IMR-90 (cell line): ENCODE measurements around the gene SOS1. TPM values are rescaled to one million over a fixed set of nuclear protein-coding genes. Genes with fewer than 3 reads are reported as not detected.

Experiments used
- ATAC-seq: fragments of 200-7000 bp; cut with Tn5 transposase; 2 replicates; pipeline ENCODE4 v1.9.1; 2020; ENCODE audit warnings: low read depth, mild to moderate bottlenecking, moderate library complexity
- BruUV-seq: library from RNA; stranded (reverse); fragments of 400-500 nt; replicated peaks from 2 replicates; lab custom pipeline; 2021; lab: Mats Ljungman, UMichigan
- CTCF ChIA-PET: fragments of 300-600 bp; formaldehyde crosslinking; extraction: SDS; loops from one replicate; lab custom pipeline; 2021; ENCODE audit warnings: antibody characterized with exemption; lab: Yijun Ruan, JAX
- POLR2A ChIA-PET: fragments of 300-600 bp; sonication (Branson Sonifier 250); formaldehyde crosslinking; loops from one replicate; lab custom pipeline; 2022; ENCODE audit warnings: antibody characterized with exemption; ENCODE audit not compliant: unreplicated experiment; lab: Charles Lee
- DNase-seq: peaks from one replicate; pipeline ENCODE4 v3.0.0; 2013
- H2AFZ ChIP-seq: replicated peaks from 2 replicates; pipeline ENCODE3; 2013; ENCODE audit warnings: low read length, mild to moderate bottlenecking; ENCODE audit not compliant: poor library complexity
- H2AK5ac ChIP-seq: 2 replicates; pipeline ENCODE4 v1.6.1; 2013; ENCODE audit warnings: low read depth, low read length, inconsistent platforms
- H2AK9ac ChIP-seq: replicated peaks from 2 replicates; pipeline ENCODE3; 2013; ENCODE audit warnings: mild to moderate bottlenecking, low read depth, low read length, moderate library complexity; ENCODE audit not compliant: poor library complexity
- H2BK120ac ChIP-seq: 2 replicates; pipeline ENCODE4 v1.6.1; 2013; ENCODE audit warnings: low read depth, low read length, inconsistent platforms
- H2BK15ac ChIP-seq: 3 replicates; pipeline ENCODE4 v1.6.1; 2013; ENCODE audit warnings: low read depth, low read length, inconsistent platforms
- H2BK20ac ChIP-seq: 2 replicates; pipeline ENCODE4 v1.6.1; 2013; ENCODE audit warnings: low read depth, mild to moderate bottlenecking, inconsistent platforms, low read length, moderate library complexity
- H2BK5ac ChIP-seq: 2 replicates; pipeline ENCODE4 v1.6.1; 2013; ENCODE audit warnings: mild to moderate bottlenecking, low read depth, low read length, inconsistent platforms; ENCODE audit not compliant: poor library complexity, severe bottlenecking
- H3K14ac ChIP-seq: replicated peaks from 2 replicates; pipeline ENCODE4 v1.6.1; 2013; ENCODE audit warnings: low read depth, low read length, inconsistent platforms
- H3K18ac ChIP-seq: 2 replicates; pipeline ENCODE4 v1.6.1; 2013; ENCODE audit warnings: low read depth, low read length, control low read depth
- H3K23ac ChIP-seq: 2 replicates; pipeline ENCODE4 v1.6.1; 2013; ENCODE audit warnings: low read depth, low read length, inconsistent platforms
- H3K27ac ChIP-seq: 2 replicates; pipeline ENCODE4 v1.5.1; 2013; ENCODE audit warnings: mild to moderate bottlenecking, control low read depth, low read length; ENCODE audit not compliant: insufficient read depth
- H3K27me3 ChIP-seq: 2 replicates; pipeline ENCODE4 v1.6.1; 2013; ENCODE audit warnings: low read length; ENCODE audit not compliant: control insufficient read depth, insufficient read depth
- H3K36me3 ChIP-seq: 2 replicates; pipeline ENCODE4 v1.6.1; 2013; ENCODE audit warnings: low read length, mixed read lengths; ENCODE audit not compliant: control insufficient read depth, insufficient read depth
- H3K4ac ChIP-seq: 2 replicates; pipeline ENCODE4 v1.6.1; 2013; ENCODE audit warnings: low read depth, low read length, inconsistent platforms
- H3K4me1 ChIP-seq: 2 replicates; pipeline ENCODE4 v1.6.1; 2013; ENCODE audit warnings: low read length, mixed read lengths; ENCODE audit not compliant: control insufficient read depth, insufficient read depth
- H3K4me2 ChIP-seq: 2 replicates; pipeline ENCODE4 v1.6.1; 2013; ENCODE audit warnings: low read depth, mild to moderate bottlenecking, control low read depth, low read length, moderate library complexity
- H3K4me3 ChIP-seq: 2 replicates; pipeline ENCODE4 v1.5.1; 2013; ENCODE audit warnings: low read depth, mild to moderate bottlenecking, control low read depth, low read length, moderate library complexity; ENCODE audit not compliant: insufficient read depth
- H3K56ac ChIP-seq: 2 replicates; pipeline ENCODE4 v1.6.1; 2013; ENCODE audit warnings: low read length, inconsistent platforms; ENCODE audit not compliant: insufficient read depth; ENCODE audit errors: extremely low read depth
- H3K79me1 ChIP-seq, 2 experiments: 2 replicates each; pipeline ENCODE4 v1.6.1; 2013; ENCODE audit warnings: low read length in 2 of 2, inconsistent platforms in 1 of 2, low read depth in 1 of 2
- H3K9ac ChIP-seq: 2 replicates; pipeline ENCODE4 v1.6.1; 2013; ENCODE audit warnings: low read depth, low read length, control low read depth
- H3K9me1 ChIP-seq: 2 replicates; pipeline ENCODE4 v1.6.1; 2013; ENCODE audit warnings: low read length, inconsistent platforms; ENCODE audit not compliant: insufficient read depth
- H3K9me3 ChIP-seq: 2 replicates; pipeline ENCODE4 v1.6.1; 2013; ENCODE audit warnings: low read length; ENCODE audit not compliant: control insufficient read depth, insufficient read depth
- H4K20me1 ChIP-seq: 2 replicates; pipeline ENCODE4 v1.6.1; 2013; ENCODE audit warnings: low read length, inconsistent platforms; ENCODE audit not compliant: insufficient read depth
- H4K5ac ChIP-seq: 2 replicates; pipeline ENCODE4 v1.6.1; 2013; ENCODE audit warnings: mild to moderate bottlenecking, low read depth, low read length, control low read depth
- H4K8ac ChIP-seq, 2 experiments: 2 replicates each; pipeline ENCODE4 v1.6.1; 2013; ENCODE audit warnings: low read depth in 2 of 2, low read length in 2 of 2, control low read depth in 1 of 2, inconsistent platforms in 1 of 2
- H4K91ac ChIP-seq: 2 replicates; pipeline ENCODE4 v1.6.1; 2013; ENCODE audit warnings: low read depth, low read length, inconsistent platforms; ENCODE audit not compliant: insufficient read depth
- BHLHE40 ChIP-seq: fragments of 150-350 bp; IDR thresholded peaks from 2 replicates; pipeline ENCODE4 v1.6.1; 2016; ENCODE audit warnings: mild to moderate bottlenecking, low read depth, low read length
- CEBPB ChIP-seq: IDR thresholded peaks from 2 replicates; pipeline ENCODE4 v1.6.1; 2012; ENCODE audit warnings: low read depth, low read length, improper control_type of control experiment
- ELK1 ChIP-seq: fragments of 150-350 bp; IDR thresholded peaks from 2 replicates; pipeline ENCODE4 v1.6.1; 2016; ENCODE audit warnings: low read depth, mild to moderate bottlenecking, low read length, moderate library complexity, borderline replicate concordance
- FOS ChIP-seq: fragments of 150-350 bp; IDR thresholded peaks from 2 replicates; pipeline ENCODE4 v1.6.1; 2016; ENCODE audit warnings: low read depth, low read length
- MAZ ChIP-seq: IDR thresholded peaks from 2 replicates; pipeline ENCODE4 v1.6.1; 2012; ENCODE audit warnings: low read depth, mild to moderate bottlenecking, low read length, improper control_type of control experiment, moderate library complexity, borderline replicate concordance
- MXI1 ChIP-seq: IDR thresholded peaks from 2 replicates; pipeline ENCODE4 v1.6.1; 2012; ENCODE audit warnings: low read depth, mild to moderate bottlenecking, low read length, moderate library complexity, borderline replicate concordance
- NFE2L2 ChIP-seq: fragments of 150-350 bp; IDR thresholded peaks from 2 replicates; pipeline ENCODE4 v1.6.1; 2016; ENCODE audit warnings: low read depth, mild to moderate bottlenecking, low read length
- RAD21 ChIP-seq: IDR thresholded peaks from 2 replicates; pipeline ENCODE4 v1.6.1; 2012; ENCODE audit warnings: low read length, improper control_type of control experiment
- RCOR1 ChIP-seq: IDR thresholded peaks from 2 replicates; pipeline ENCODE4 v1.6.1; 2012; ENCODE audit warnings: mild to moderate bottlenecking, low read length, improper control_type of control experiment; ENCODE audit not compliant: insufficient replicate concordance
- RFX5 ChIP-seq: IDR thresholded peaks from 2 replicates; pipeline ENCODE4 v1.8.0; 2012; ENCODE audit warnings: low read depth, mild to moderate bottlenecking, low read length, moderate library complexity
- SMC3 ChIP-seq: fragments of 150-350 bp; IDR thresholded peaks from 2 replicates; pipeline ENCODE4 v1.6.1; 2016; ENCODE audit warnings: low read depth, mild to moderate bottlenecking, antibody characterized with exemption, low read length, moderate library complexity
- WGBS, 2 experiments: methylation state at CpG; one replicate each; pipeline versions ENCODE4 v1.1.5 to v1.1.7; 2013; ENCODE audit warnings: missing lambda C conversion rate in 2 of 2; ENCODE audit not compliant: insufficient read length in 1 of 2; ENCODE audit errors: extremely low coverage in 2 of 2; 5-methylcytosine and 5-hydroxymethylcytosine counted together
- dilution Hi-C: fragments of 300-500 bp; cut with HindIII; formaldehyde crosslinking; loops from one replicate; pipeline ENCODE4 v1.14.3; 2018; ENCODE audit warnings: low sequenced_read_pairs; ENCODE audit not compliant: unreplicated experiment
- in situ Hi-C: fragments of 300-500 bp; cut with MboI; formaldehyde crosslinking; loops from 3 replicates; pipeline ENCODE4 v1.14.3; 2019; ENCODE audit warnings: low sequenced_read_pairs, inconsistent platforms, mixed read lengths
- intact Hi-C: fragments of 100-400 bp; cut with micrococcal nuclease; formaldehyde crosslinking; loops from 2 replicates; pipeline ENCODE4 v1.10.0; 2022
- polyA plus RNA-seq, 3 experiments: library from polyadenylated mRNA; depleted of rRNA; stranded (reverse); fragments of >200 nt; gene quantifications; 2 replicates each; pipeline ENCODE4 v1.2.3, GENCODE V29; 2012; ENCODE audit warnings: low replicate concordance in 1 of 3
- total RNA-seq: library from RNA; depleted of rRNA; stranded (reverse); fragments of >200 nt; gene quantifications from 2 replicates; pipeline ENCODE4 v1.2.3, GENCODE V29; 2012
- TF ChIP-seq, protein P1 (sequence below): conservative IDR thresholded peaks from 2 replicates; pipeline ENCODE4 v1.5.1; 2012; ENCODE audit warnings: mild to moderate bottlenecking, low read depth, low read length, improper control_type of control experiment

The SOS1 gene
- total and polyA plus RNA-seq, 2 of the 4 experiments (the other 2 are of a cell fraction) = 8.2 to 11.2 TPM

- no peak overlapping the region for H2AK5ac ChIP-seq
- in situ Hi-C loops = loop anchor here (10.0 kb wide), 1 partner anchor 277 kb away; no protein-coding TSS in a partner anchor
- TF ChIP-seq MAZ (no peak), SMC3 (peak; percentile 52; the same call in 1 of the 2 replicates), NFE2L2 (no peak), MXI1 (no peak), RAD21 (peak; percentile 60), RCOR1 (no peak), CEBPB (no peak), RFX5 (no peak), ELK1 (no peak), FOS (peak; percentile 26; the same call in 1 of the 2 replicates), BHLHE40 (no peak)
- TF ChIP-seq, protein P1, sequence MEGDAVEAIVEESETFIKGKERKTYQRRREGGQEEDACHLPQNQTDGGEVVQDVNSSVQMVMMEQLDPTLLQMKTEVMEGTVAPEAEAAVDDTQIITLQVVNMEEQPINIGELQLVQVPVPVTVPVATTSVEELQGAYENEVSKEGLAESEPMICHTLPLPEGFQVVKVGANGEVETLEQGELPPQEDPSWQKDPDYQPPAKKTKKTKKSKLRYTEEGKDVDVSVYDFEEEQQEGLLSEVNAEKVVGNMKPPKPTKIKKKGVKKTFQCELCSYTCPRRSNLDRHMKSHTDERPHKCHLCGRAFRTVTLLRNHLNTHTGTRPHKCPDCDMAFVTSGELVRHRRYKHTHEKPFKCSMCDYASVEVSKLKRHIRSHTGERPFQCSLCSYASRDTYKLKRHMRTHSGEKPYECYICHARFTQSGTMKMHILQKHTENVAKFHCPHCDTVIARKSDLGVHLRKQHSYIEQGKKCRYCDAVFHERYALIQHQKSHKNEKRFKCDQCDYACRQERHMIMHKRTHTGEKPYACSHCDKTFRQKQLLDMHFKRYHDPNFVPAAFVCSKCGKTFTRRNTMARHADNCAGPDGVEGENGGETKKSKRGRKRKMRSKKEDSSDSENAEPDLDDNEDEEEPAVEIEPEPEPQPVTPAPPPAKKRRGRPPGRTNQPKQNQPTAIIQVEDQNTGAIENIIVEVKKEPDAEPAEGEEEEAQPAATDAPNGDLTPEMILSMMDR = peak; percentile 61
Measured at GRCh38 chr2:38947241-38948239, 173.3 kb downstream of the SOS1 start.

More at GRCh38 chr2:38947241-38948239, 173.3 kb downstream of the SOS1 start:
- H4K8ac ChIP-seq = no peak overlapping the region
- no peak overlapping the region for H2BK5ac ChIP-seq
- dilution Hi-C loops (no loop called here), intact Hi-C loops (loop anchor here (1.0 kb wide), 1 partner anchor 282 kb away; no protein-coding TSS in a partner anchor)
- no peak overlapping the region for H4K91ac ChIP-seq
- no peak overlapping the region for H2BK120ac ChIP-seq
- peak; percentile 89 for ATAC-seq
- no peak overlapping the region for H3K9ac ChIP-seq
- no peak overlapping the region for H3K14ac ChIP-seq
- no peaks in the 10 kb centered on the region for H3K36me3 ChIP-seq
- H3K9me3 ChIP-seq = no peaks in the 10 kb centered on the region
- ChIA-PET CTCF (interaction anchor here (0.6 to 2.7 kb wide), 22 partner anchors 8 to 1483 kb away, joined by 3 to 28 read pairs (median 4); no protein-coding TSS in a partner anchor), POLR2A (no interaction called here)
- H3K23ac ChIP-seq = no peak overlapping the region
- H3K18ac ChIP-seq = no peak overlapping the region
- H3K9me1 ChIP-seq = no peaks in the 10 kb centered on the region
- WGBS, 2 experiments = 56% methylated on average over 3 of the region's 11 CpGs; no CpG with 5 or more reads in 1 of the 2 experiments
- peak overlapping the region; percentile 49 for H2AFZ ChIP-seq
- H2AK9ac ChIP-seq = no peak overlapping the region
- no peak overlapping the region for H3K56ac ChIP-seq
- no peak overlapping the region for H3K4me2 ChIP-seq
- H3K27me3 ChIP-seq = no peaks in the 10 kb centered on the region; the same call in 1 of the 2 replicates
- no peak overlapping the region for H3K27ac ChIP-seq
- no peak overlapping the region for H2BK15ac ChIP-seq
- no peak overlapping the region for H4K5ac ChIP-seq
- no peak overlapping the region for H3K4me3 ChIP-seq
- no peak overlapping the region for H3K4ac ChIP-seq
- no peak overlapping the region for H2BK20ac ChIP-seq
- H3K79me1 ChIP-seq = no peaks in the 10 kb centered on the region
- 0 out of 2 replicates have a peak, but pooled peaks cover 2% of the 10 kb centered on the region for H3K4me1 ChIP-seq
- peak; percentile 75 for DNase-seq
- H4K20me1 ChIP-seq = 0 out of 2 replicates have a peak, but pooled peaks cover 4% of the 10 kb centered on the region
- BruUV-seq = no TSS peak
